H4 (cell line): ENCODE data around the gene NR6A1. TPM values are rescaled to one million over a fixed set of nuclear protein-coding genes. Genes with fewer than 3 reads are reported as not detected.

Experiments used
- DNase-seq: peaks from one replicate; pipeline ENCODE4 v3.0.0-alpha.2; 2015; ENCODE audit warnings: low spot score
- total RNA-seq: library from RNA; depleted of rRNA; stranded (reverse); fragments of >200 nt; shearing (Covaris generic); gene quantifications from 2 replicates; pipeline ENCODE4 v1.2.3, GENCODE V29; 2014

The NR6A1 gene
- total RNA-seq, 1 experiment from 2014 or later = 3.7 TPM

DNA sequence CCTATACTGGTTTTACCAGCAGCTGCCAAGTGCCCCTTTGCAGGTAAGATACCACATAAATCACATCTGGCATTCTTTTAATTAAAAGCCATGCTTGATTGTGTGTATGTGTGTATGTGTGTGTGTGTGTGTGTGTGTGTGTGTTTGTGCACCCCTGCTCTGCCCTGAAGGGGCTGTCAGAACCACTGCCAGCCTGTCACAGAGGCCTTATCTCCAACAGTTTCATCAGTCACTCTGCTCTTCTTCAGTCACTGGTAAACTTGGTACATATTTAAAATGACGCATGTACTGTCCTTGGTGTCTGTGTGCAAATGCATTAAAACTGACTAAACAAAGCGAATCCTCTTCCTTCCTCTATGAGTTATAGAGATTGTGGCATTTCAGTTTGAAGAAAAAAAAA lies 244.9 kb downstream of the NR6A1 start:
- DNase-seq = no peak

DNA sequence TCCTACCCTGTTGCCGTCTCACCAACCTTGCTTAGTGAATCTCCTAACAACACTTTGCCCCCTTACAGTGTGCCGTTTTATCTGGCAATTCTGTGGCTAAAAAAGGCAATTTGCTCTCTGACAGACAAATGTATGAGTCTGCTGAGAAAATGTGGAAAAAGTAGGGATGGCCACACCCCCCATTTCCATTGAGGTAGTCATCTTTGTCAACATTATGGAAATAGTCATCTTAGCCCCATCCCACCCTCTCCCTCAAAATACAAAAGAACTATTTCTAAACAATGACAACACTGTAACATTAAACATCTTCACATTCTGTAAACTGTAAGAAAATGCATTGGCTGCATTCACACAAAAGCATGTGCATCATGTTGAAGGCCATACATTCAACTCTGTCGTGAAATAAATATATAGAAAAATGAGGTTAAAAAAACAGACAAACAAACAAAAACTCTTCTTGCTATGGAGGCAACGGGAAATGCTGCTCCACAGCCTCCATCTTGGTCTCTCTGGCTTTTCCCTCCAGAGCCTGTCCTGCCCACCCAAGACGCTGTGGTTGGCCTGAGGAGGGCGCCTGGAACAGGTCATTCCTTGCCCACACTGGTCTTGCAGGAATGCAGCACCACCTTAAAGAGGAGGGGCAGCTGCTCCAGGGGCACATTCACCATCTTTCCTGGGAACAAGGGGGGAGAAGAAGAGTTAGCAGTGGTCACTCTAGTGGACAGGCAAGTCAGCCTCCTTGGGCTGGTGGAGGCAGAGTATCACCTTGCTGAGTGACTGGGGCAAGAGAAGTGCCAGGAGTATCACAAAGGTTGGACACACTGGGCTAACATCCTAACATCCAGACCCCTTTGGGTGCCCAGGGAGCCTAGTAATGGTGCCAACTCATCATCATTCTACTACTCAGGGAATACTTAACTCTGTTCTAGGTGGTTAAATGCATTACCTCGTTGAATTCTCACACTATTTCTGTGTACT lies 248.7 kb downstream of the NR6A1 start:
- DNase-seq = peak; percentile 31

DNA sequence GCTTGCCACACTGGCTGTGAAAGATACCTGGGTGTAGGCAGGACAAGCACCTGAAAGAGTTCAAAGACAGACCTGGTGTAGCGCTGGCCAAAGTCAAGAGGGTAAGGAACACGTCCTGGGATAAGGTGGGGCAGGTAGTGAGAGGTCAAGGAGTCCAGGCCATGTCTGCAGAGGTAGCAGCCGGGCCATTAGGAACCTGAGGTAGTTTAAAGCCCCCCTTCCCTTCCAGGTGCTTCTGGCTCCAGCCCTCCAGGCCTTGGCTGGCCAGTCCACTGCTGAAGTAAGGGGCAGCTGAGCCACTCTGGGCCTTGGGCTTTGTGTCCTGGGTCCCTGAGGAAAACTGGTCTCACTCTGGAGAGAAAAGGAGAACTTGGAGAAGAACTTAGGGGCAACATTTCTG lies 250.0 kb downstream of the NR6A1 start:
- no peak for DNase-seq

DNA sequence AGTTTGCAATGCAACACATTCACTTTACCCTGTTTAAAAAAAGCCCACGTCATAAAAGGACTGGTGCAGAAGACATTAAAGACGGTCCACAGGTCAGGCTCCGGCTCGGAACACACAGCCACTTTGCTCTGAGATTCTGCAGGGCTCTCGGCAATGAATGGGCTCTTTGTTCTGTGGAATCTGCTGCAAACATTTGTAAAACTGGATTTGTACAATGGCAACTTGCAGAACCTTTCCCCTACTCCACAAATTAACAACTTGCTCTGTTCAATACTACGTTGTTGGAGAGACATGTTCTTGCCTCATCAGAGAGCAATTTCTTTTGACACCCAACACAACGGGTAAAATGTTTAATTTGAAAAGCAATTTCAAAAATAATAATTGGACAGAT lies 250.9 kb downstream of the NR6A1 start:
- DNase-seq = no peak

DNA sequence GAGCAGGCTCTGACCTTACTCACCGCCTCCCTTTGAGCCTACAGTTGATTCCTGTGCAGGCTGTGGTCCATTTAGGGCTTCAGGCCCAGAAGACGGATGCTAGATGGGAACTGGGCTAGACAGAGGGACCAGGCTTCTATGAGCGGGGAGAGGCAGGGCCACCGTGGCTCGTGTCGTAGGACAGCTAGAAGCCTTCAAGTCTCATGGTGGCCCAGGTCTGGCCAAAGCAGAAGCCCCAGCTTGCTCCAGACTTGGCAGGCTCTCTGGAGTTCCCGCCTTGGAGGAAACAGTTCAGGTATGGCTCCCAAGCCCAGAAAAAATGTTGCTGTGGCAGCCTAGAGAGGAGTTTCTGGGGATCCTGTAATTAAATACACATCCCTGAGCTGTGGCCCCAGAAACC lies 253.0 kb downstream of the NR6A1 start:
- no peak for DNase-seq

GRCh38 chr9:124517600-124517999 lies 253.5 kb downstream of the NR6A1 start:
- no peak for DNase-seq

- DNase-seq = no peak
Observed at GRCh38 chr9:124514874-124515273, 256.2 kb downstream of the NR6A1 start.

DNA sequence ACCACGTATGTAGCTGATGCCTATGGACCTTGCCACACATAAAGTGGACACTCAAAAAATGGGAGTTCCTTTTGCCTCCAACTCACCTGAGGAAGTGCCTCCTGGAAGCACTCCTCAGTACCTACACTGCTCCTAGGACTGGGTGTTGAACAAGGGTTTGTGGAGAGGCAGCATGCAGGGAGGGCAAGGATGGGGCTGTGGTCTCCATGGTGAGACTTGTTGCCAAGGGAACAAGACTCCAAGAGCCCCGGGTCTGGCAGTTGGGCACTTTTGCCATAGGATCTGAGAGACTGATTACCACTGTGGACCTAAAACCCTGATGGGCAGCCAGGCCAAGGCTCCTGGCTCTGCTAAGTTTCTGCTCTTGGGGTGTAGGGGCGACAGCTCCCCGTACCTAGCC lies 257.0 kb downstream of the NR6A1 start:
- DNase-seq = no peak

DNA sequence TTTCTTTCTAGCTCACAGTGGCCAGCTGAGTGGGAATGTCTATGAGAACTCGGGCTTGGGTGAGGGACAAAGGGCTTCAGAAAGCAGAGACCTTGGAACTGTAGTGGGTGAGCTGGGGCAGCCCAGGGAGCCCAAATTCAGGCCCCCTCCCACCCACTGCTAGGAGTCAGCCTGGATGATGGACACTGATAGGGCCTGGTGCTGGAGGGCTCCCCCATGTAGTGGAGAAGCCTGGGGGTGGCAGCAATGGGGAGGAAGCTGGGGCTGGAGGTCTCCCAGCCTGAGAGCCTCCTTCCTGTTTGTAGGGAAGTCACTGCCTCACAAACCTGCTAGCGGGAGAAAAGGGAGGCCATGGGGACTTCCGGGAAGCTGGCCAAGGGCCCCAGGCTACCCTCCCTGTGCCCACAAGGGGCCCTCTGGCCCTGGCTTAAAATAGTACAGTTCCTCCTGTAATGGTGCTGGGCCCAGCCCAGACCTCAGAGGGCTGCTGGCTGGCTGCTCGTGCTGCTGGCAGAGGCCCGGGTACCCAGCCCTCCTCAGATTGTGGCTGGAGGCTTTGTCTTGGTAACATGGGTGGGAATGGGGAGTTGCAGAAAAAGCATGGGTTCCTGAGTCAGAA lies 257.6 kb downstream of the NR6A1 start:
- no peak for DNase-seq

- no peak for DNase-seq
Observed at GRCh38 chr9:124512806-124513204, 258.3 kb downstream of the NR6A1 start.

DNA sequence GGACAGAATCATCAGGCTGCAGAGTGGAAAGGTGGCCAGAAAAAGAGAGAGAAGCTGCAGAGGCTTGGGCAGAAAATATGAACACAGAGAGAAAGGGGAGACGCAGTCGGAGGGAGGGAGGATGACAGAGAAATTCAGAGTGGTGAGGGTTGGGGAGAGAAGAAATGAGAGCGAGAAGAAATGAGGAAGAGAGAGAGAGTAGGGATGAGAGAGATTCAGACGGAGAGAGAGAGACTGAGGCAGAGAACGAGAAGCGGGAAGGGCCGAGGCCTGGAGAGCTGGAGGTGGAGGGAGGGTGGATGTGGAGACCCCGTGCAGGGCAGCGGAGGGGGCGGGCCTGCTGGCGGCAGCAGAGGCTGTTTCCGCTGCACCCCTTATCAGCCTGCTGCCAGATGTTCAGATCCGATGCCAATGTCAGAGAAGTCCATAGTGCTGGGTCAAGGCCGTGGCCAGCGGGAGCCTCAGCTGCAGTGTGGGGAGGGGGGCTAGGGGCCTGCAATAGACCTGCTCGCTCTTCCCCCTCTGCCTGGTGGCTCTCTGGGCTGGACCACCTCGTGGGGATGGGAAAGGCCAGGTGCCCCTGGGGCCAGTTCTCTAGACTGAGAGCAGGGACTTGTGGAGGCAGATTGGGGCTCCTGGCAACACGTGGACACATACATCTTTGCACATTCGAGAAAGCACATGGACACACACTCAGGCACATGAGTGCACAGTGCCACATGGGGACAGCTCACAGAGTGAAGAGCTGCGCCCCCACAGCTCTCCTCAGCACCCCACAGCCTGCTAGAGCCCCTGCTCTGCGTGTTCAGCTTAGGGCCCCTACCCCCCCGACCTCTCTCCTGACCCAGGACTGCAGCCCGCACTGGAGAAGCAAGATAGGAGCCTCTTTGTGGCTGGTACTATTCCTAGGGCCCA lies 259.0 kb downstream of the NR6A1 start:
- DNase-seq = no peak

GRCh38 chr9:124511426-124511840 lies 259.7 kb downstream of the NR6A1 start:
- DNase-seq = no peak

- no peak for DNase-seq
Observed at GRCh38 chr9:124510650-124511425, 260.3 kb downstream of the NR6A1 start.

GRCh38 chr9:124507880-124508423 lies 263.2 kb downstream of the NR6A1 start:
- no peak for DNase-seq

GRCh38 chr9:124506931-124507879 lies 263.9 kb downstream of the NR6A1 start, which contains the start of gene NR5A1:
NR5A1 (minus strand) TSS chr9:124507399; CDS start chr9:124503395, 4,004 bp downstream.
- no peak for DNase-seq

- no peak for DNase-seq
Observed at GRCh38 chr9:124506433-124506832, 264.7 kb downstream of the NR6A1 start.

DNA sequence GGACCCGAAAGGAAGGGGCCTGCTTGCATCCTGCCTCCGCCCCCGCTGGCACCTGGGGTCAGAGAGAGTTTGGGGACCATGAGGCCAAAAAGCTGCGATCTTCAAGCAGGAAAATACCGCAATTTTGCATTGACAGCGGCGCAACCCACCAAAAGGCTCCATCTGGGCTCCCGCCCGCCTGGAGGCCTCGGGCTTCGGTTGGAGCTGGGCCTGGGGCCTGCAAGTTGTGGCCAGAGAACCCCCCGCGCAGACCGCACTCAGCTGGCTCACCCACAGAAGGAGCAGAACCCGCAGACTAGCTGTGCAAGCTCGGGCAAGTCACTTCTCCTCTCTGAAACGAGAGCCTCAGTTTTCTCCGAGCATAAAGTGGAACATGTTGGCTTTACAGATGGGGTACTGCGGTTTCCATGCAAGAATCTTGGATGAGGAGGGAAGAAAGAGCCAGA lies 265.2 kb downstream of the NR6A1 start:
- DNase-seq = no peak

- no peak for DNase-seq
Observed at GRCh38 chr9:124505006-124505900, 265.9 kb downstream of the NR6A1 start.
